Liver (tissue), 9 donors: ENCODE data around the gene HYAL1. TPM values are rescaled to one million over a fixed set of nuclear protein-coding genes. Genes with fewer than 3 reads are reported as not detected.

ENCODE experiments used
- DNase-seq: peaks from one replicate; pipeline ENCODE4 v3.0.0-alpha.2; 2017; ENCODE audit warnings: low spot score
- H3K27ac ChIP-seq, 2 donors: one replicate each; pipeline ENCODE4 v1.7.0; 2013; ENCODE audit warnings: inconsistent platforms in 2 of 2, low read length in 2 of 2, control low read depth in 1 of 2, low read depth in 1 of 2, mild to moderate bottlenecking in 1 of 2
- H3K27me3 ChIP-seq, 4 donors: one replicate each; pipeline versions ENCODE4 v1.6.1 to v1.7.0; 2013; ENCODE audit warnings: low read length in 3 of 4, inconsistent platforms in 1 of 4, mild to moderate bottlenecking in 1 of 4, moderate library complexity in 1 of 4; ENCODE audit not compliant: control insufficient read depth in 4 of 4, insufficient read depth in 4 of 4
- H3K36me3 ChIP-seq, 4 donors: one replicate each; pipeline versions ENCODE4 v1.6.1 to v1.7.0; 2013; ENCODE audit warnings: low read length in 3 of 4, mild to moderate bottlenecking in 3 of 4, low read depth in 1 of 4, moderate library complexity in 1 of 4; ENCODE audit not compliant: control insufficient read depth in 4 of 4, insufficient read depth in 3 of 4
- H3K4me1 ChIP-seq, 4 donors: one replicate each; pipeline versions ENCODE4 v1.6.1 to v1.7.0; 2013; ENCODE audit warnings: low read length in 3 of 4, mild to moderate bottlenecking in 3 of 4, moderate library complexity in 1 of 4; ENCODE audit not compliant: control insufficient read depth in 4 of 4, insufficient read depth in 4 of 4
- H3K4me3 ChIP-seq, 3 donors: one replicate each; pipeline versions ENCODE4 v1.6.1 to v1.7.0; 2013; ENCODE audit warnings: low read length in 3 of 3, control low read depth in 1 of 3, low read depth in 1 of 3, mild to moderate bottlenecking in 1 of 3
- H3K9ac ChIP-seq, 2 donors: one replicate each; pipeline ENCODE4 v1.7.0; 2013; ENCODE audit warnings: low read length in 2 of 2, mild to moderate bottlenecking in 2 of 2, moderate library complexity in 2 of 2, control low read depth in 1 of 2, low read depth in 1 of 2
- H3K9me3 ChIP-seq, 4 donors: one replicate each; pipeline versions ENCODE4 v1.6.1 to v1.7.0; 2013; ENCODE audit warnings: low read length in 3 of 4; ENCODE audit not compliant: control insufficient read depth in 4 of 4
- CTCF ChIP-seq: fragments of 150-350 bp; IDR thresholded peaks from 2 replicates; pipeline ENCODE4 v1.5.1; 2017; ENCODE audit warnings: improper control_type of control experiment, low read depth, low read length; ENCODE audit not compliant: missing input control
- EGR1 ChIP-seq, 2 donors: IDR thresholded peaks; 2 replicates each; pipeline ENCODE4 v1.6.1; 2016 to 2018; ENCODE audit warnings: antibody characterized with exemption in 2 of 2, low read depth in 2 of 2
- FOXA1 ChIP-seq: IDR thresholded peaks from 2 replicates; pipeline ENCODE4 v1.6.1; 2016; ENCODE audit warnings: antibody characterized with exemption
- FOXA2 ChIP-seq: IDR thresholded peaks from 2 replicates; pipeline ENCODE4 v1.6.1; 2016; ENCODE audit warnings: antibody characterized with exemption
- GABPA ChIP-seq, 2 donors: IDR thresholded peaks in 1 of 2; conservative IDR thresholded peaks in 1 of 2; 2 replicates each; pipeline ENCODE4 v1.6.1; 2016; ENCODE audit warnings: antibody characterized with exemption in 2 of 2, mild to moderate bottlenecking in 1 of 2, moderate library complexity in 1 of 2
- HNF4A ChIP-seq, 2 donors: conservative IDR thresholded peaks; 2 replicates each; pipeline ENCODE4 v1.6.1; 2016; ENCODE audit warnings: antibody characterized with exemption in 2 of 2, mild to moderate bottlenecking in 2 of 2
- HNF4G ChIP-seq: IDR thresholded peaks from 2 replicates; pipeline ENCODE4 v1.6.1; 2016; ENCODE audit warnings: antibody characterized with exemption
- JUND ChIP-seq, 2 donors: IDR thresholded peaks; 2 replicates each; pipeline ENCODE4 v1.6.1; 2016; ENCODE audit warnings: antibody characterized with exemption in 2 of 2
- MAX ChIP-seq: IDR thresholded peaks from 2 replicates; pipeline ENCODE4 v1.6.1; 2016; ENCODE audit warnings: antibody characterized with exemption
- NR2F2 ChIP-seq: IDR thresholded peaks from 2 replicates; pipeline ENCODE4 v1.6.1; 2016; ENCODE audit warnings: antibody characterized with exemption
- RAD21 ChIP-seq, 2 donors: IDR thresholded peaks; 2 replicates each; pipeline ENCODE4 v1.6.1; 2016; ENCODE audit warnings: antibody characterized with exemption in 2 of 2, mild to moderate bottlenecking in 2 of 2
- REST ChIP-seq: IDR thresholded peaks from 2 replicates; pipeline ENCODE4 v1.6.1; 2016; ENCODE audit warnings: antibody characterized with exemption, mild to moderate bottlenecking
- RXRA ChIP-seq, 2 donors: IDR thresholded peaks; 2 replicates each; pipeline ENCODE4 v1.6.1; 2017 to 2018; ENCODE audit warnings: antibody characterized with exemption in 2 of 2, mild to moderate bottlenecking in 1 of 2
- SP1 ChIP-seq: IDR thresholded peaks from 2 replicates; pipeline ENCODE4 v1.6.1; 2018; ENCODE audit warnings: antibody characterized with exemption, mild to moderate bottlenecking
- TAF1 ChIP-seq: conservative IDR thresholded peaks from 2 replicates; pipeline ENCODE4 v1.6.1; 2016; ENCODE audit warnings: antibody characterized with exemption, mild to moderate bottlenecking
- YY1 ChIP-seq: IDR thresholded peaks from 2 replicates; pipeline ENCODE4 v1.6.1; 2016; ENCODE audit warnings: antibody characterized with exemption, mild to moderate bottlenecking
- ZBTB33 ChIP-seq: IDR thresholded peaks from 2 replicates; pipeline ENCODE4 v1.6.1; 2016; ENCODE audit warnings: antibody characterized with exemption
- WGBS: extraction: QIAGEN DNeasy Blood & Tissue Kit; methylation state at CpG from one replicate; pipeline ENCODE4 v1.1.7; 2013; 5-methylcytosine and 5-hydroxymethylcytosine counted together
- polyA plus RNA-seq, 2 donors: library from polyadenylated mRNA; stranded (reverse) in 1 of 2; unstranded in 1 of 2; fragments of 200-250 nt in 1 of 2; fragments of >200 nt in 1 of 2; fragmentation: Nextera tagmentation in 1 of 2; extraction: Ambion mirVana in 1 of 2; gene quantifications; one replicate each; pipeline versions ENCODE4 v1.2.1 to v1.2.3, GENCODE V29; 2013 to 2015
- total RNA-seq, 2 donors: library from RNA; depleted of rRNA; stranded (reverse); fragments of >200 nt; gene quantifications; one replicate each; pipeline ENCODE4 v1.2.3, GENCODE V29; 2014
- donor health status: healthy.
- donor health status: healthy.
- donor health status: healthy.
- donor health status: healthy.
- donor health status: healthy.

HYAL1 gene
- total and polyA plus RNA-seq, 4 donors, result 82.3 to 156 (median 121) TPM

GRCh38 chr3:50288387-50289007, 14.9 kb downstream of the HYAL1 start:
- H3K36me3 ChIP-seq, result peaks cover 5 to 41% (median 22%) of the 10 kb centered on the region in 4 donors
- H3K9ac ChIP-seq, result no peak overlapping the region
- no peak overlapping the region for H3K27ac ChIP-seq
- H3K4me3 ChIP-seq, result no peak overlapping the region
- H3K4me1 ChIP-seq, result peaks cover 5 to 25% (median 17%) of the 10 kb centered on the region in 4 donors
- DNase-seq, result no peak
- H3K9me3 ChIP-seq, result no peaks in the 10 kb centered on the region
- no peaks in the 10 kb centered on the region for H3K27me3 ChIP-seq
- TF ChIP-seq EGR1 (IDR thresholded peaks at IDR 0.05; ENCODE audit: low read depth in 2 of 2) (no peak), ZBTB33 (no peak), MAX (no peak), TAF1 (no peak), YY1 (no peak), HNF4G (no peak), REST (no peak), CTCF (no peak), RXRA (IDR thresholded peaks at IDR 0.05) (no peak), GABPA (IDR thresholded peaks at IDR 0.05 in 1 of 2, conservative IDR thresholded peaks at IDR 0.05 in 1 of 2) (no peak), HNF4A (conservative IDR thresholded peaks at IDR 0.05) (no peak), FOXA2 (no peak), FOXA1 (no peak), RAD21 (IDR thresholded peaks at IDR 0.05) (no peak), NR2F2 (no peak)
- 96% methylated on average over 23 of the region's 23 CpGs for whole genome bisulfite sequencing

- Histone ChIP-seq H3K4me3 (no peak overlapping the region), H3K27me3 (no peaks in the 10 kb centered on the region), H3K9me3 (no peaks in the 10 kb centered on the region), H3K27ac (no peak overlapping the region), H3K36me3 (peaks cover 5 to 41% (median 22%) of the 10 kb centered on the region in 4 donors), H3K9ac (no peak overlapping the region), H3K4me1 (peaks cover 2 to 16% (median 10%) of the 10 kb centered on the region in 4 donors)
- DNase-seq, result no peak
- 93% methylated on average over 1 of the region's 1 CpG for whole genome bisulfite sequencing
- TF ChIP-seq SP1, result no peak
- no peak for TF ChIP-seq RAD21 (IDR thresholded peaks at IDR 0.05)
- TF ChIP-seq REST, result no peak
- no peak for TF ChIP-seq FOXA2
- no peak for TF ChIP-seq YY1
- no peak for TF ChIP-seq EGR1 (IDR thresholded peaks at IDR 0.05; ENCODE audit: low read depth in 2 of 2)
- no peak for TF ChIP-seq FOXA1
- no peak for TF ChIP-seq HNF4A (conservative IDR thresholded peaks at IDR 0.05)
- TF ChIP-seq NR2F2, result no peak
- no peak for TF ChIP-seq GABPA (IDR thresholded peaks at IDR 0.05 in 1 of 2, conservative IDR thresholded peaks at IDR 0.05 in 1 of 2)
- TF ChIP-seq JUND (IDR thresholded peaks at IDR 0.05), result no peak
- TF ChIP-seq HNF4G, result no peak
- no peak for TF ChIP-seq ZBTB33
- no peak for TF ChIP-seq MAX
Measured at GRCh38 chr3:50287262-50287661, 16.1 kb downstream of the HYAL1 start.
